NCI-H1048 (cell line): ENCODE measurements around the gene ZNF558.
"Not testable (repeated sequence)": the region's sequence is repeated elsewhere in the genome, so short reads cannot be mapped to it uniquely, and the experiment has no call there.

Experiments used
- DNase-seq: peaks from one replicate; lab custom pipeline; 2025; lab: John Stamatoyannopoulos, UW

The ZNF558 gene

GRCh38 chr19:8806661-8807060 lies 25.4 kb downstream of the ZNF558 start:
- DNase-seq, result no peak

- DNase-seq, result no peak
Observed at GRCh38 chr19:8794823-8795222, 37.3 kb downstream of the ZNF558 start.

GRCh38 chr19:8773587-8773986 lies 58.5 kb downstream of the ZNF558 start:
- not testable (repeated sequence) for DNase-seq

- not testable (repeated sequence) for DNase-seq
Observed at GRCh38 chr19:8769265-8769664, 62.8 kb downstream of the ZNF558 start.

- DNase-seq, result not testable (repeated sequence)
Observed at GRCh38 chr19:8767257-8767656, 64.8 kb downstream of the ZNF558 start.
